NT2/D1 (cell line): ENCODE data around the gene CAMK2D.

Experiments used
- SUZ12 ChIP-seq: IDR thresholded peaks from 2 replicates; pipeline ENCODE4 v1.6.1; 2011; ENCODE audit not compliant: insufficient read length, insufficient read depth; ENCODE audit errors: extremely low read depth
- YY1 ChIP-seq: IDR thresholded peaks from 2 replicates; pipeline ENCODE4 v1.6.1; 2011; ENCODE audit not compliant: insufficient read length, insufficient read depth
- ZNF274 ChIP-seq: IDR thresholded peaks from 2 replicates; pipeline ENCODE4 v1.6.1; 2011; ENCODE audit warnings: mild to moderate bottlenecking, low read depth, low read length

DNA sequence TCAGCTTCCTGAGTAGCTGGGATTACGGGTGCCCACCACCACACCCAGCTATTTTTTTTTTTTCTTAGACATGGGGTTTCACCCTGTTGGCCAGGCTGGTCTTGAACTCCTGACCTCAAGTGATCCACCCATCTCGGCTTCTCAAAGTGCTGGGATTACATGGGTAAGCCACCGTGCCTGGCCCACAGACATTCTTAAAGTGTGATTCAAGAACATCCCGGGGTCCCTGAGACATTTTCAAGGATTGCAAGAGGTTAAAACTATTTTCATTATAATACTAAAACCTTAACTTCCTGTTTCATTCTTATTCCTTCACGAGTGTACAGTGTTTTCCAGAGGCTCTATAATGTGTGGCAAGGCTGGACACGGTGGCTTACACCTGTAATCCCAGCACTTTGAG lies 318.7 kb downstream of the CAMK2D start:
- TF ChIP-seq YY1 (no peak), SUZ12 (no peak), ZNF274 (no peak)
